ENCODE data around the gene HUNK.

The HUNK gene

DNA sequence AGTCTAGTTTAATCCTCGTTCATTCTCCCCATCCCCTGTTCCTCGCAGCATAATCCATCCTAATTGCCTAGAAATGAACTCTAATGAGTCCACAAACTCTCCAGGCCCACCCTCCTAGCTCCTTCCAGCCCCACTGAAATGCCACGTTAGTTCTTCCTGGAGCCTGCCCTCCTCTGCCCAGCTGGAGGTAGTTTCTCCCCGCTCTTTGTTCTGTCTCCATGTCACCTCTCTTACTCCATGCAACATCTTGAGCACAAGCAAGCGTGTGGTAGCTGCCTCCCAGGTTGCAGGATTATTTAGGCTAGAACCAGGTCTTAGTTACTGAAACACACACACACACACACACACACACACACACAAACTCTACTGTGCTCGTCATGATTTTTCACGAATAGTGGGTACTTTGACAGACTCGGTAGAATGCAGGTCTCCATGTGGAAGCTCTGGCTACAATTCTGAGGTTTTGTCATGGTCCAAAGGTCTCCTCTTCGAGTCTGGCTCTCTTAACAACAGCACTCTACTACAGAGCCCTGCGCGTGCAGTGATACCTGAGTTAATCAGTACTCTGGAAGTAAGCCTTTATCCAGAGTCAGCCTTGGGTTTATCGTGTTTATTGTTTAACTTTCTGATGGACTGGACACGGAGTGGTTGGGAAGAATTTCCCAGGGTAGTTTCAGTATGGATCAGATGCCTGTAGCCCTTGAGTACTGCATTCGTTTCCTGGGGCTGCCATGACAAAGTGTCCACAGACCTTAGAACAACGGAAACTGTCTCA, 27.5 kb downstream of the HUNK start:
- Mint-ChIP-seq H3K27me3 (peaks cover 21% of the 10 kb centered on the region), H3K4me1 (no peaks in the 10 kb centered on the region), H3K36me3 (no peaks in the 10 kb centered on the region), H3K4me3 (no peak overlapping the region), H3K27ac (no peak overlapping the region), H3K9me3 (no peaks in the 10 kb centered on the region)
- ATAC-seq, result no peak

DNA sequence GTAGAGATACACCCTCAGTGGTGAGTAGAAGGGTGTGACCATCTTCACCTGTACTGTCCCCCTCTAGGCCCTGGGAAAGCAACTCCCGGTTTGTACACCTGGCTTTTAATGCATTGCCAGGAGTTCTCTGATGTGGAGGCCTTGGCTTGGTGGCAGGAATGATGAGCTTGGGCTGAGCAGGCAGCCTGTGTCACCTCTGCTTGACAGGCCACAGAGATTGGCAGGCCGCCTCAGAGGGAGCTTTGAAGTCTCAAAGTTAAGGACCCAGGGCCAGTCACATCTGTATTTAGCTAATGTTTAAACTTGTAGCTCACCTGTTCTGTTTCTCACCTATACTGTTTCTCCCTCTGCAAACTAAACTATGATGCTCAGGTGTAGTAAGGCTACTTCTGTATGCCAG, 28.5 kb downstream of the HUNK start:
- H3K4me3 Mint-ChIP-seq, result no peak overlapping the region
- no peak overlapping the region for H3K27ac Mint-ChIP-seq
- H3K36me3 Mint-ChIP-seq, result no peaks in the 10 kb centered on the region
- no peaks in the 10 kb centered on the region for H3K9me3 Mint-ChIP-seq
- H3K4me1 Mint-ChIP-seq, result no peaks in the 10 kb centered on the region
- H3K27me3 Mint-ChIP-seq, result peaks cover 31% of the 10 kb centered on the region
- ATAC-seq, result no peak

DNA sequence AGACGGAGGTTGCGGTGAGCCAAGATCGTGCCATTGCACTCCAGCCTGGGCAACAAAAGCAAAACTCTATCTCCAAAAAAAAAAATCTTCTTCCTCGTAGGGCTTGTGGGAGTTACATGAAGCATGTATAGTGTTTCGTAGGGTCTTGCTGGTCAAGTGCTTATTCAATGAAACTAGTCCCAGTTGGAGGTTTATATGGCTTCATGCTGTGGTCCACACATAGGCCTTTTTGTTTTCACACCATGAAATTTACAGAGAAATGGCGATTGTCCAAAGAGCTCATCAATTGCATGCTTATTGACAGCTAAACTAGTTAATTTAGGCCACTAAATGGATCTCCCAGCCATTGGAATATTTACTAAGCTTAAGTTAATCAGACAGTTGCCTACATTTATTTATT, 29.6 kb downstream of the HUNK start:
- Mint-ChIP-seq H3K27me3 (peaks cover 42% of the 10 kb centered on the region), H3K9me3 (no peaks in the 10 kb centered on the region), H3K27ac (no peak overlapping the region), H3K4me3 (no peak overlapping the region), H3K4me1 (no peaks in the 10 kb centered on the region), H3K36me3 (no peaks in the 10 kb centered on the region)
- no peak for ATAC-seq

DNA sequence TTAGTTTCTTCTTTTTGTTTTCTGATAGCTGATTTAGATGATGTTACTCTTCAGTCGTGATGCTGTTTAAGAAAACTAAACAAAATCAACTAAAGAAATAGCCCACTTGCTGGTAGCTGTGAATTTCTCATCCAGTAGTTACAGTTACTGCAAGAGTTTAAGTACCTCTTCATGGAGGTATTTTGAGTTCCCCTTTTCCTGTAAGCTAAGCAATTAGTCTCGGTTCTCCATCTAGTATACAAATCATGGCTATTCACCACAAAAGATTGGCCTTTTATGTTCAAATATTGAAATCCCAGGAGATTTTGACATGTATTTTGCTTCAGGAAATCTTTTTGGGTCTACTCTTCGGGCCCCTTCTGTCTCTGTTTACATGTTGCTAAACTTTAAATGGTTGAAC, 31.1 kb downstream of the HUNK start:
- no peak for ATAC-seq
- no peak overlapping the region for H3K27ac Mint-ChIP-seq
- H3K36me3 Mint-ChIP-seq, result no peaks in the 10 kb centered on the region
- H3K9me3 Mint-ChIP-seq, result no peaks in the 10 kb centered on the region
- peaks cover 57% of the 10 kb centered on the region for H3K27me3 Mint-ChIP-seq
- H3K4me3 Mint-ChIP-seq, result no peak overlapping the region
- no peaks in the 10 kb centered on the region for H3K4me1 Mint-ChIP-seq

DNA sequence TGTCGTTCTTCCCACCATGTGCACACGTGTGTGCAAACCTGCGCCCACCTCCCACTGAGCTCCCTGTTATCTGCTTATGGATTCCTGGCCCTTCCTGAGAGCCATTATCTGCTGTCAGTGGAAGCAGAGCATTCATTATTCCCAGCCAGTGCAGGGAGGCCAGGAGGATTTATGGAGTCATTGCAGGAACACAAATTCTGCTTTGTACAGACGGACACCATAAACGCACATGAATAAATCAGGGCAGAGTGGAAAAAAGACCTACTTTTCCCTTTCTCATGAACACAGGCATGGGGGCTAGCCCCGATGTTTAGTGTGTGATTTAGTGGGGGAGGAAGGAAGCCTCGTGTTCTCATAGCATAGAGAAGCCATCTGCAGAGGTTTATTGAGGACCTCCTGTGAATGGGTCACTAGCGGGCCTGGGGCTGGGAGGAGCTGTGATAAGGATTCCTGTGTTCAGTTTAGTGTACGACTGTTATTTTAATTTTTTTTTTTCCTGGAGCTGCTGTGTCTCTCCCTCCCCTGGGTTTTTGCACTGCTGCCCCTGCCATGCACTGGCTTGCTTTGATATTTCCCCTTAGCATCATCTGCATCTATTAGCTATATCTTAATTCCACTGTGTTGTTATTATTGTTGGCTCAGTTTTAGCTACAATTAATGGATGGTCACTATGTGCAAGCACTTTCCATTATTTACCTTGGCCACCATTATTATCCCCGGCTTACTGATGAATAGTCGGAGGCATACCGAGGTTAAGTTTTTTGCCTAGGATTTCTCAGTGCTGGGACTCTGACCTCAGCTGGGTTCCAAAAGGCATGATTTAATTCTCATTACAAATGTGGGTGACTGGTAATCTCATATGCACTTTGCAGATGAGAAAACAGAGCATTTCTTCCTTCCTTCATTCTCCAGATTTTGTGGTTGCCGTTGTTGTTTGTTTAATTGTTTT, 33.0 kb downstream of the HUNK start:
- no peak overlapping the region for H3K27ac Mint-ChIP-seq
- no peaks in the 10 kb centered on the region for H3K9me3 Mint-ChIP-seq
- H3K27me3 Mint-ChIP-seq, result peaks cover 57% of the 10 kb centered on the region
- ATAC-seq, result no peak
- H3K4me1 Mint-ChIP-seq, result no peaks in the 10 kb centered on the region
- H3K4me3 Mint-ChIP-seq, result no peak overlapping the region
- no peaks in the 10 kb centered on the region for H3K36me3 Mint-ChIP-seq

DNA sequence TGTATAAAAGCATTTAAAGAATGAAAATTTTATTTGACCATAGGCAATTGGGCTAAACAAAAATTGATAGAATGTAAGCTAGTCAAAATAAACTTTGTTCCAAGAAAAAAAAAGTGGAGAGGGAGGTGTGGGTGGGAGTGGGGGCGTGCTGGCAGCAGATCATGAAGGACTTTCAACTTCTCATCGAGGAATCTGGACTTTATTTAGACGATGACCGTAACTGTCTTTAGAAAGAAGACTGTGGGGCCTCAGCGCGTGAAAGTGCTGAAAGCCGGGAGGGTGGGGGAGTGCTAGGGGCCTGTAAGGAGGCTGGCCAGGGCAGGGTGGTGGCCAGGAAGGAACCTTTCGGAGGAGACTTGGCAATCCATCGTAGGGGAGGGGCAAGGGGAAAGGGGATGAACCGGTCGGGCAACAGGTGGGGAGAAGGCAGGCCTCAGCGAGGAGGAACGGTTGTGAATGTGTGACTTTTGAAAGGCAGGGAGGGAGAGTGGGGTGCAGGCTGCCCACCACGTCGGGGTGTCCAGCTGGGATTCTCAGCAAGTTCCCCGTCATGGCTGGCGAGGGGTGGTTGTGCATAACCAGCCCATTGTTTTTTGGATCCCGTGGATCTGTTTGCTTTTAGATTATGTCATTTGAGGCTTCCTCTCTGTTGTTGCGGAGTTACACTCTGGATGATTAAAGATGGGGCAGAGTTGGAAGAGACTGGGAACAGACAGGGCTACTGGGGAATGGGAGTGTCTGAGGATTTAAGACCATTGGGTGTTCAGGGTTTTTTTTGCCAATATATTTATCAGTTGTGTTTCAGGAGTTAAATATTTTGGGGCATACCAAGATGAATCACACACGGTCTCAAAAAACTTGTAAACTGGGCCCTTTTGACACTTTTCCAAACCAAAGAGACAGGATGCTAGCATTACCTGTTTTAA, 35.5 kb downstream of the HUNK start:
- Mint-ChIP-seq H3K27ac (no peak overlapping the region), H3K4me1 (no peaks in the 10 kb centered on the region), H3K9me3 (no peaks in the 10 kb centered on the region), H3K4me3 (no peak overlapping the region), H3K36me3 (no peaks in the 10 kb centered on the region), H3K27me3 (peaks cover 78% of the 10 kb centered on the region)
- no peak for ATAC-seq

DNA sequence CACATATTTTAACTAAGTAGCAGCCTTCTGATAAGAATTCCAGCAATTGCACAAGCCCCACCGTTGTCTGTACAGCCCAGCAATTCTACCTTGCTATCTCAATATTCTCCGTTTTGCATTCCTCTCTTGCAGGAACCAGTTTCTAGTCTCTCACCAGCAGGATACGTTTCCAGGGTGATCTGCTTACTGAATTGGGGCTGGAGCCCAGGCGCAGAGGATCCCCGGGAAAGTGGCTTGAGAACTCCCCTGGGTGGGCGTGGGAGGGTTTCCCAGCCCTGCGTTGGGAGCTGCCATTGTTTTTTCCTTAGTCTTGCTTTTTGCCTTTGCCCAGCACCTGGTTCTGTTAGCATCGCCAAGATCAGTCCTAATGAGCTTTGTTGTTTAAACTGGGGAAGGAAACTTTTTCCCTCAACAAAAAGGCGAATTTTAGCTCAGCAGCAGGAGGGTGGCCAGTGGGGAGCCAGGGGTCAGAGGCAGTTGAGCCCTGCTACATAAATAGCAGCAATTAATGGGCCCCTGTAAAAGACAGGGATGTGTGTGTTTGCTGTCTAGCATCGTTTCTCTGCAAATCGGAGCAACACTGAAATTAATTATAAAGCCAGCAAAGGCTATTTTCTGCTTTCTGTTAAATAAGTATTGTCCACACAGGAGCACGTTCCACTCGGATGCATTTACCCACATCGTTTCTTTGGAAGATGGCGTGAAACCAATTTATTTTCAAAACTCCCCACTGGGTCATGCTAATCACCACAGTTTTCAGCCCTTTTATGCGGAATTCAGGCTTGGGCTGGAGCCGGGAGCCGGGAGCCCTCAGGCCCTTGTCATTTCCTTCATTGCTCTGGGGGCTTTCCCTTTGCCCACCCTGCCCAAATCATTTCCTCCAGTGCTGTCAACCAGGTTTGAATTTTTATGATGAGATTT, 36.6 kb downstream of the HUNK start:
- no peak for ATAC-seq
- Mint-ChIP-seq H3K9me3 (no peaks in the 10 kb centered on the region), H3K36me3 (no peaks in the 10 kb centered on the region), H3K27ac (no peak overlapping the region), H3K4me1 (no peaks in the 10 kb centered on the region), H3K4me3 (no peak overlapping the region), H3K27me3 (peaks cover 83% of the 10 kb centered on the region)

DNA sequence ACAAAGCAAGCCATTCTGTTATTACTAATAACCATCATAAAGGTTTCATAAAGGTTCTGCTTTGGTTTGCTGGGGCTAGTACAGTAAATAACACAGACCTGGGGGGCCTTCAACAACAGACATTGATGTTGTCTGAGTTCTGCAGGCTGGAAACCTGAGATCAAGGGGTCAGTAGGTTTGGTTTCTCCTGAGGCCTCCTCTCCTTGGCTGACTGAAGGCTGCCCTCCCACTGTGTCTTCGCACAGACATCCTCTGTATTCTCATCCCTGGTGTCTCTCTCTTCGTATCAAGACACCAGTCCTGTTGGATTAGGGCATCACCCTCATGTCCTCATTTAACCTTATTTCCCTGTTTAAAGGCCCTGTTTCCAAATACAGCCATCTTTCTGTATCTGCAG, 37.3 kb downstream of the HUNK start:
- no peak overlapping the region for H3K4me3 Mint-ChIP-seq
- H3K4me1 Mint-ChIP-seq, result no peaks in the 10 kb centered on the region
- no peaks in the 10 kb centered on the region for H3K36me3 Mint-ChIP-seq
- H3K27me3 Mint-ChIP-seq, result peaks cover 77% of the 10 kb centered on the region
- no peak for ATAC-seq
- H3K27ac Mint-ChIP-seq, result no peak overlapping the region
- no peaks in the 10 kb centered on the region for H3K9me3 Mint-ChIP-seq

DNA sequence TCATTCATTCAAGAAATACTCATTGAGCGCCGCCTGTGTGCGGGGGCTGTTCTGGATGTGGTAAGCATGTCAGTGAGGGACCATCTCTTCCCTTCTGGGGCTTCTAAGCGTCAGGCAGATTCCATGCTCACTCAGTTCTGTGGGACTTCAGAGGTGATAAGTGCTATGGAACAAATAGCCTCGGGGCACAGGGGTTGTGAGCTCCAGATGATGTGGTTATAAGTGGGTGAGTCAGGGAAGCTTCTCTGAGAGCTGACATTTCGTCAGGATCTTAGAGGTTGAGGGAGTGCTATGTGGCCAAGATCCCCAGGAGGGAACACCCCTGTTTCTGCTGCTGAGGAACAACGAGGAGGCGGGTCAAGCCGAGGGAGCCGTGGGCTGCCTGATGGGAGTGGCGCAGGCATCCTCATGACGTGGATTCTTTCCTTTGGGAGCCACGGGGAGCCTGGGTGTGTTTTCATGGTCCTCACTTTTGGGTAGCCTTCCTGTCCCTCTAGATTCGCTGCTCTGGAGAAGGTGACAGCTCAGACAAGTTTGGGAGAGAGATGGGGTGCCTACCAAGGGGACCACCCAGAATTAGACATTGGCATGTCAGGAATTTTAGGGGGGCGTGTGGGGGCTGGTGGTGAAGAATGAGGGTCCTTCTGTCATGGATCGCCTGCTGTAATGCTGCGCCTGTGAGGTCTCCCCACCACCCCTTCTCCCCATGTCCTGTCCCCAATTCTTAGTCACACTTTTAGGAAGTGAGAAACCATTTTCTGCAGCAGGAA, 38.5 kb downstream of the HUNK start:
- no peak overlapping the region for H3K4me3 Mint-ChIP-seq
- H3K9me3 Mint-ChIP-seq, result no peaks in the 10 kb centered on the region
- no peaks in the 10 kb centered on the region for H3K4me1 Mint-ChIP-seq
- H3K27ac Mint-ChIP-seq, result no peak overlapping the region
- no peak for ATAC-seq
- peaks cover 64% of the 10 kb centered on the region for H3K27me3 Mint-ChIP-seq
- no peaks in the 10 kb centered on the region for H3K36me3 Mint-ChIP-seq

DNA sequence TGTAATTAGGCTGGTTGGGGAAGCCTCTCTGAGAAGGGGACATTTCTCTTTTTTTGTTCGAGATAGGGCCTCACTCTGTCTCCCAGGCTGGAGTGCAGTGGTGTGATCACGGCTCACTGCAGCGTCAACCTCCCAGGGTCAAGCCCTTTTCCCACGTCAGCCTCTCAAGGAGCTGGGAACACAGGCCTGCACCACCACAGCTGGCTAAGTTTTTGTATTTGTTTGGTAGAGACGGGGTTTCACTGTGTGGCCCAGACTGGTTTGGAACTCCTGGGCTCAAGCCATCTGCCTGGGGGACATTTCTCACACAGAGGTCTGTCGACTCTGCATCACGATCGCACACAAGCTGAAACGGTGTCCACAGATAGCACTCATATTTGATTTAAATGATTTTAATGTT, 39.7 kb downstream of the HUNK start:
- no peaks in the 10 kb centered on the region for H3K9me3 Mint-ChIP-seq
- H3K4me1 Mint-ChIP-seq, result no peaks in the 10 kb centered on the region
- no peak overlapping the region for H3K4me3 Mint-ChIP-seq
- no peak for ATAC-seq
- no peak overlapping the region for H3K27ac Mint-ChIP-seq
- H3K36me3 Mint-ChIP-seq, result no peaks in the 10 kb centered on the region
- peaks cover 52% of the 10 kb centered on the region for H3K27me3 Mint-ChIP-seq

DNA sequence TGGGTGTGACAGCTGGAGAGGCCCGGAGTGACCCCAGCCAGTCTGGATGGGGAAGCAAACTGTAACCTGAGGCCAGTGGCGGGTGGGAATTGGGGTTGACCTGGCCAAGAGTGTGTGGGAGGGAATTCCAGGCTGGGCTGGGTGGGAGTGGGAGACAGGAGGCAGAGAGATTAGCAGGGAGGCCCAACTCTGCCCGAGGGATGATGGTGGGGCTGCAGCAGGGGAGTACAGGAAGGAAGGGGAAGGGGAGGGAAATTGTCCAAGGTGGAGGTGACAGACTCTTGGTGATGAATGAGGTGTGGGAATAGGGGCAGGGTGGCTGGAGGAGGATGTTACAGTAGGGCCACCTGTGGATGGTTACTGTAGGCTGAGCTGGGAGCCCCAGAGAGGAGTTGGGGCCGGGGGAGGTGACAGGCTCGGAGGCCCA, 40.4 kb downstream of the HUNK start:
- Mint-ChIP-seq H3K4me3 (no peak overlapping the region), H3K9me3 (no peaks in the 10 kb centered on the region), H3K27ac (no peak overlapping the region), H3K4me1 (no peaks in the 10 kb centered on the region), H3K27me3 (peaks cover 45% of the 10 kb centered on the region), H3K36me3 (no peaks in the 10 kb centered on the region)
- ATAC-seq, result no peak

DNA sequence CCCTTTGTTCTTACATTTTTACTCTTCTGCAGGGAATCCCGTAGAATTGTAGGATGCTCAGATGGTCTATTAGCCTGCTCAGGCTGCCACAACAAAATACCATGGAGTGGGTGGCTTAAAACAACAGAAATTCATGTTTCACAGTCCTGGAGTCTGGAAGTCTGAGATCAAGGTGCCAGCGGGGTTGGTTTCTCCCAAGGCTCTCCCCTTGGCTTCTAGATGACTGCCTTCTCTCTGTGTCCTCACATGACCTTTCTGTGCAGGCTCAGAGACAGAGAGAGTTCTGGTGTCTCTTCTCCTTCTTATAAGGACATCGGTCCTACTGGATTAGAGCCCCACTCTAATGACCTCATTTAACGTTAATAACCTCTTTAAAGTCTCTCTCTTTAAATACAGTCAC, 41.7 kb downstream of the HUNK start:
- Mint-ChIP-seq H3K27me3 (peaks cover 33% of the 10 kb centered on the region), H3K27ac (no peak overlapping the region), H3K4me3 (no peak overlapping the region), H3K9me3 (peaks cover 6% of the 10 kb centered on the region), H3K4me1 (no peaks in the 10 kb centered on the region), H3K36me3 (no peaks in the 10 kb centered on the region)
- ATAC-seq, result no peak

DNA sequence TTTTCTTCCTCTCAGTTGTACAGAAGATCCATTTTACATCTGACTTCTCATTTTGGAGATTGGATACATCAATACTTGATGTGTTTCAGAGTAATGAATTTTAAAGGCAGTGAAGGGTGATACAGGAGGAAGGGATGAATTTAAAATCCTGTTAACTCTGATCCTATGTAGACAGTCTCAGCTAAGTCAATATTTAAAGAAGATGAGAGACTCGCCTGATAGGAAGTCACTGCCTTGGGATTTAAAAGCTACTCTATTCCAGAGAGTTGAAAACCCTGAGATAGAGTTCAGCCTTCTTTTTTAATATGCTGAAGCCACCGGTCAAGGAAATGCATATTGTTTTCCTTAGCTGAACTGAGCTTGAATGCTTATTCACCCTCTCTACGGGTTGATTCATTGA, 42.7 kb downstream of the HUNK start:
- H3K36me3 Mint-ChIP-seq, result no peaks in the 10 kb centered on the region
- no peak for ATAC-seq
- peaks cover 29% of the 10 kb centered on the region for H3K27me3 Mint-ChIP-seq
- no peak overlapping the region for H3K27ac Mint-ChIP-seq
- peaks cover 6% of the 10 kb centered on the region for H3K9me3 Mint-ChIP-seq
- no peaks in the 10 kb centered on the region for H3K4me1 Mint-ChIP-seq
- no peak overlapping the region for H3K4me3 Mint-ChIP-seq

DNA sequence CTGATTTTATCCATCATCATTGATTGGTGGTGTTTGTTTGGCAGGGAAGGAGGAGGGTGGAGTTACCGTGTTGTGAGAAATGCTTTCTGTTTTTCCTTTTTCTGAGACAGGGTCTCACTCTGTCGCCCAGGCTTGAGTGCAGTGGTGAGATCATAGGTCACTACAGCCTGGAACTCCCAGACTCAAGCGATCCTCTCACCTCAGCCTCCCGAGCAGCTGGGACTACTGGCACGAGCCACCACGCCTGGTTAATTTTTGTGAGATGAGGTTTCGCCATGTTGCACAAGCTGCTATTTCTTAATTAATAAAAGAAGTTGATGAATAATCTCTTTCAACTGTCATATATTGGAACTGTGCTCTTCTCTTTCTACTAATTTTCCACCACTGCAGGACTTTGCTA, 44.3 kb downstream of the HUNK start:
- no peak overlapping the region for H3K27ac Mint-ChIP-seq
- no peak overlapping the region for H3K4me3 Mint-ChIP-seq
- H3K27me3 Mint-ChIP-seq, result peaks cover 14% of the 10 kb centered on the region
- peaks cover 6% of the 10 kb centered on the region for H3K9me3 Mint-ChIP-seq
- ATAC-seq, result no peak
- no peaks in the 10 kb centered on the region for H3K4me1 Mint-ChIP-seq
- H3K36me3 Mint-ChIP-seq, result no peaks in the 10 kb centered on the region

Measured in stimulated activated memory B cell treated with anti-CD40 and anti-IgM and Interleukin-4, amounts not matched to agents 10 μg/mL and 1 μg/mL and 100 μg/mL, for 72 hours (primary cell).